ENCODE measurements around the gene CEP104. TPM values are rescaled to one million over a fixed set of nuclear protein-coding genes. Genes with fewer than 3 reads are reported as not detected.
A peak's percentile ranks its signal among the peaks of the same experiment; 100 is the strongest.

CEP104 gene
- total and polyA plus RNA-seq, 9 of the 15 experiments (the other 6 are each of a cell fraction or from before 2014, with no cell fraction given) = 11.2 to 63.4 (median 42.6) TPM

- peak; percentile 71 to 82 for TF ChIP-seq MNT (conservative IDR thresholded peaks at IDR 0.05)
- TF ChIP-seq DNMT1 (IDR thresholded peaks at IDR 0.05) = no peak
- peak; percentile 93 for TF ChIP-seq CREM (IDR thresholded peaks at IDR 0.05; ENCODE audit: low read depth)
- TF ChIP-seq MITF (IDR thresholded peaks at IDR 0.05) = no peak
- TF ChIP-seq ZFP91 (CRISPR knock-in tag; IDR thresholded peaks at IDR 0.05) = no peak
- no peak for TF ChIP-seq ZNF263 (CRISPR knock-in tag; IDR thresholded peaks at IDR 0.05; ENCODE audit: borderline replicate concordance)
- no peak for TF ChIP-seq TEAD1 (CRISPR knock-in tag; IDR thresholded peaks at IDR 0.05)
- TF ChIP-seq NFXL1 (CRISPR knock-in tag; IDR thresholded peaks at IDR 0.05) = no peak
- TF ChIP-seq, protein P1, sequence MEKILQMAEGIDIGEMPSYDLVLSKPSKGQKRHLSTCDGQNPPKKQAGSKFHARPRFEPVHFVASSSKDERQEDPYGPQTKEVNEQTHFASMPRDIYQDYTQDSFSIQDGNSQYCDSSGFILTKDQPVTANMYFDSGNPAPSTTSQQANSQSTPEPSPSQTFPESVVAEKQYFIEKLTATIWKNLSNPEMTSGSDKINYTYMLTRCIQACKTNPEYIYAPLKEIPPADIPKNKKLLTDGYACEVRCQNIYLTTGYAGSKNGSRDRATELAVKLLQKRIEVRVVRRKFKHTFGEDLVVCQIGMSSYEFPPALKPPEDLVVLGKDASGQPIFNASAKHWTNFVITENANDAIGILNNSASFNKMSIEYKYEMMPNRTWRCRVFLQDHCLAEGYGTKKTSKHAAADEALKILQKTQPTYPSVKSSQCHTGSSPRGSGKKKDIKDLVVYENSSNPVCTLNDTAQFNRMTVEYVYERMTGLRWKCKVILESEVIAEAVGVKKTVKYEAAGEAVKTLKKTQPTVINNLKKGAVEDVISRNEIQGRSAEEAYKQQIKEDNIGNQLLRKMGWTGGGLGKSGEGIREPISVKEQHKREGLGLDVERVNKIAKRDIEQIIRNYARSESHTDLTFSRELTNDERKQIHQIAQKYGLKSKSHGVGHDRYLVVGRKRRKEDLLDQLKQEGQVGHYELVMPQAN (IDR thresholded peaks at IDR 0.05; ENCODE audit: borderline replicate concordance) = peak; percentile 17; the same call in 1 of the 2 replicates
- peak in 1 of 3 experiments; percentile 43 for TF ChIP-seq YY1 (IDR thresholded peaks at IDR 0.05; ENCODE audit: borderline replicate concordance in 1 of 3, control insufficient read depth in 1 of 3, extremely low read depth in 1 of 3, insufficient read depth in 3 of 3, insufficient read length in 1 of 3, insufficient replicate concordance in 2 of 3, low read depth in 1 of 3, low read length in 2 of 3)
- TF ChIP-seq TOE1 (IDR thresholded peaks at IDR 0.05; ENCODE audit: borderline replicate concordance) = no peak
- TF ChIP-seq TOE1 (CRISPR knock-in tag; IDR thresholded peaks at IDR 0.05; ENCODE audit: borderline replicate concordance, low read depth) = no peak
- TF ChIP-seq ZKSCAN3 (CRISPR knock-in tag; IDR thresholded peaks at IDR 0.05) = no peak
- TF ChIP-seq CTCFL (IDR thresholded peaks at IDR 0.05; ENCODE audit: borderline replicate concordance, insufficient read depth, low read depth, low read length, poor library complexity, severe bottlenecking) = peak; percentile 90
- peak in 1 of 2 experiments; percentile 81; a peak in 1 of 3 replicates for TF ChIP-seq CBX3 (IDR thresholded peaks at IDR 0.05; ENCODE audit: borderline replicate concordance in 1 of 2, low read length in 2 of 2)
These were observed at the start of gene CEP104, which contains the start of gene DFFB (continued) for GRCh38 chr1:3856923-3857790.
